Tibial nerve (tissue), 4 donors: ENCODE data around the gene TLX1. TPM values are rescaled to one million over a fixed set of nuclear protein-coding genes. Genes with fewer than 3 reads are reported as not detected.

Experiments used
- DNase-seq, 2 donors: peaks; one replicate each; pipeline ENCODE4 v3.0.0-alpha.2; 2019; ENCODE audit warnings: low spot score in 2 of 2
- H3K27ac ChIP-seq, 4 donors: fragments of 200-600 bp; sonication (generic) in 3 of 4; one replicate each; pipeline ENCODE4 v1.5.1; 2017 to 2019; ENCODE audit warnings: mild to moderate bottlenecking in 1 of 4
- H3K27me3 ChIP-seq, 2 donors: fragments of 200-600 bp; sonication (generic) in 1 of 2; one replicate each; pipeline versions ENCODE4 v1.5.1 to v1.6.0; 2017 to 2019
- H3K36me3 ChIP-seq, 3 donors: fragments of 200-600 bp; sonication (generic); one replicate each; pipeline ENCODE4 v1.5.1; 2018 to 2019
- H3K4me1 ChIP-seq, 4 donors: fragments of 200-600 bp; sonication (generic) in 3 of 4; one replicate each; pipeline ENCODE4 v1.5.1; 2017 to 2019
- H3K4me3 ChIP-seq, 4 donors: fragments of 200-600 bp; sonication (generic) in 3 of 4; one replicate each; pipeline ENCODE4 v1.5.1; 2017 to 2019; ENCODE audit warnings: mild to moderate bottlenecking in 1 of 4, moderate library complexity in 1 of 4
- H3K9me3 ChIP-seq, 4 donors: fragments of 200-600 bp; sonication (generic) in 3 of 4; one replicate each; pipeline ENCODE4 v1.5.1; 2017 to 2019
- EP300 ChIP-seq, 2 donors: sonication (generic); formaldehyde crosslinking; IDR thresholded peaks; one replicate each; pipeline ENCODE4 v1.6.1; 2017; ENCODE audit warnings: antibody characterized with exemption in 2 of 2, mild to moderate bottlenecking in 1 of 2
- POLR2A ChIP-seq, 2 donors: fragments of 450-650 bp; IDR thresholded peaks; one replicate each; pipeline ENCODE4 v1.6.1; 2017; ENCODE audit warnings: antibody characterized with exemption in 2 of 2, mild to moderate bottlenecking in 2 of 2, moderate library complexity in 2 of 2
- WGBS, 2 donors: methylation state at CpG; one replicate each; pipeline ENCODE4 v1.1.5; 2018; 5-methylcytosine and 5-hydroxymethylcytosine counted together
- total RNA-seq, 4 donors: library from RNA; depleted of rRNA; stranded (reverse); fragments of >200 nt; gene quantifications; one replicate each; pipeline ENCODE4 v1.1.0, GENCODE V29; 2016
- TF ChIP-seq, protein P1 (sequence below), 5 experiments: fragments of 200-600 bp in 3 of 5; fragments of 450-650 bp in 2 of 5; sonication (generic) in 3 of 5; IDR thresholded peaks; one replicate each; pipeline ENCODE4 v1.5.1; 2016 to 2019; ENCODE audit warnings: antibody characterized with exemption in 5 of 5, mild to moderate bottlenecking in 3 of 5, moderate library complexity in 2 of 5

TLX1 gene
- total RNA-seq = not detected

DNA sequence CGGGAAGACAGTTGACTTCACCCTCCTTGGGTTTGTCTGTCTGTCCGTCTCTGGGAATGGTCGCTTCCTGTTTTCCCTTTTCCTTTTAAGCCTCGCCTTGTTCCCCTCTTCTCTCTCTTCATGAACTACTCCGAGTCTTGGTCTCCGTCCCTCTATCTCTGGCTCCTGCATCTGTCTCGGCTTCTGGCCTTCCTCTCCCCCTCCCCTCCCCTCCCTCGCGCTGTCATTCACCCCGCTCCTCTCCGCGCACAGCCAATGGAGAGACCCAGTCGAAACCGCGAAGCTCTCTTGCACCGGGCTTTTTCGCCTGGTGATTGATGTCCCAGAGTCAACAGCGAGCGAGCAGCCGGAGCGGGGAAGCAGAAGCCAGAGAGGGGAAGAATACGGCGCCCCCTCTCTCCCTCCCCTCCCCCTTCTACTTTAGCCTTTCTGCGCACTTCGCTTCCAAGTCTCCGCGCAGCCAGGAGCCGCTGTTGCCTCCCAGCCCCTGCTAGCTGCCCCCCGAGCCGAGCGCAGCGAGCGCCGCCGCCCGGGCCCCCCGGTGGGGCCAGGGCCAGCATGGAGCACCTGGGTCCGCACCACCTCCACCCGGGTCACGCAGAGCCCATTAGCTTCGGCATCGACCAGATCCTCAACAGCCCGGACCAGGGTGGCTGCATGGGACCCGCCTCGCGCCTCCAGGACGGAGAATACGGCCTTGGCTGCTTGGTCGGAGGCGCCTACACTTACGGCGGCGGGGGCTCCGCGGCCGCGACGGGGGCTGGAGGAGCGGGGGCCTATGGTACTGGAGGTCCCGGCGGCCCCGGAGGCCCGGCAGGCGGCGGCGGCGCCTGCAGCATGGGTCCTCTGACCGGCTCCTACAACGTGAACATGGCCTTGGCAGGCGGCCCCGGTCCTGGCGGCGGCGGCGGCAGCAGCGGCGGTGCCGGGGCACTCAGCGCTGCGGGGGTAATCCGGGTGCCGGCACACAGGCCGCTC, at the start of gene TLX1:
Gene TLX1, plus strand, starts transcription at position 317 of the 978 bp plus-strand sequence. Its CDS starts 242 bp downstream, at position 559.
- H3K36me3 ChIP-seq = no peaks in the 10 kb centered on the region
- H3K4me1 ChIP-seq = peaks cover 0 to 54% (median 26%) of the 10 kb centered on the region in 4 donors
- peaks cover 0 to 100% of the 10 kb centered on the region in 2 donors for H3K27me3 ChIP-seq
- H3K4me3 ChIP-seq = peak within 1 kb of the TSS in 1 of 4 donors; percentile 21
- TF ChIP-seq, protein P1, sequence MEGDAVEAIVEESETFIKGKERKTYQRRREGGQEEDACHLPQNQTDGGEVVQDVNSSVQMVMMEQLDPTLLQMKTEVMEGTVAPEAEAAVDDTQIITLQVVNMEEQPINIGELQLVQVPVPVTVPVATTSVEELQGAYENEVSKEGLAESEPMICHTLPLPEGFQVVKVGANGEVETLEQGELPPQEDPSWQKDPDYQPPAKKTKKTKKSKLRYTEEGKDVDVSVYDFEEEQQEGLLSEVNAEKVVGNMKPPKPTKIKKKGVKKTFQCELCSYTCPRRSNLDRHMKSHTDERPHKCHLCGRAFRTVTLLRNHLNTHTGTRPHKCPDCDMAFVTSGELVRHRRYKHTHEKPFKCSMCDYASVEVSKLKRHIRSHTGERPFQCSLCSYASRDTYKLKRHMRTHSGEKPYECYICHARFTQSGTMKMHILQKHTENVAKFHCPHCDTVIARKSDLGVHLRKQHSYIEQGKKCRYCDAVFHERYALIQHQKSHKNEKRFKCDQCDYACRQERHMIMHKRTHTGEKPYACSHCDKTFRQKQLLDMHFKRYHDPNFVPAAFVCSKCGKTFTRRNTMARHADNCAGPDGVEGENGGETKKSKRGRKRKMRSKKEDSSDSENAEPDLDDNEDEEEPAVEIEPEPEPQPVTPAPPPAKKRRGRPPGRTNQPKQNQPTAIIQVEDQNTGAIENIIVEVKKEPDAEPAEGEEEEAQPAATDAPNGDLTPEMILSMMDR (IDR thresholded peaks at IDR 0.05) = no peak
- TF ChIP-seq POLR2A (IDR thresholded peaks at IDR 0.05) (no peak), EP300 (IDR thresholded peaks at IDR 0.05) (no peak)
- no peak within 1 kb of the TSS for H3K27ac ChIP-seq
- H3K9me3 ChIP-seq = no peaks in the 10 kb centered on the region
- WGBS, 2 donors = 2% methylated on average over 29 to 58 of the region's 83 CpGs
- DNase-seq = no peak

DNA sequence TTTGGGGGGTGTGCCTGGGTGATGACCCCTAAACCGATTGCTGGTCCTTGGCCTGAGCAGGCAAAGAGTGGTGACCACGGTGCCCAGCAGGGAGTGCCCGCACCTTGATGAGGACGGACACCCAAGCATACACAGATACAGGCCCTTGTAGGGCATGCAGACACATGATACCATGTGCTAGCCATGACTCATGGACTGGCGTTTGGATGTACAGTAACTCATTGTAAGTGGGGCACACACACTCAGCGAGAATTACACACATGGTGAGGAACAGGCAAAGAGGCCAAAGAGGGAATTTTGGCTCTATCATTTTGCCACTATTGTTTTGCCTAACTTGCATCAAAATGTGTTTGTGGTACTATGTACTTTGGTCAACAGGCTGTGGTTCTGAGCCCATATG, 45.3 kb upstream of the TLX1 start:
- Histone ChIP-seq H3K4me1 (no peaks in the 10 kb centered on the region), H3K27ac (no peak overlapping the region), H3K27me3 (peaks cover 0 to 85% of the 10 kb centered on the region in 2 donors), H3K4me3 (no peak overlapping the region), H3K36me3 (no peaks in the 10 kb centered on the region), H3K9me3 (no peaks in the 10 kb centered on the region)
- no peak for TF ChIP-seq POLR2A (IDR thresholded peaks at IDR 0.05)
- no peak for TF ChIP-seq EP300 (IDR thresholded peaks at IDR 0.05)
- TF ChIP-seq, protein P1 (IDR thresholded peaks at IDR 0.05) = no peak
- no peak for DNase-seq
- 70 to 74% methylated on average over 6 of the region's 6 CpGs for WGBS, 2 donors

DNA sequence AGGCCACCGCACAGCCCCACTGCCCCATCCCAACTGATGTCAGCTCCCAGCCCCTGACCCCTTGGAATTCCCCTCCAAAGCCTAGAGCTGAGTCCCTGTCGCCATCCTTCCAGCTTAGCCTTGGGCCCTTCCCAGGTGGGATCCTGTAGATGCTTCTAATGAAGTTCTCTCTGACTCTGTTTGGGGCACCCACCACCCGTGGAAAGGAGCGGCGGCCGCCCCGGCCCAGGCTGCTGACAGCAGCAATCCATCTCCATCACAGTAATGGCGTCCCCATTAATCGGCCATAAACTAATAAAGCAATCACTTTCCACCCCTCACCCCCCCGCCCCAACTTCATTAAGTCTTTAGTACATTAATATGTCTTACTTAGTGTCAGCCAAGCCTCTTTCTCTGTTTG, 43.7 kb upstream of the TLX1 start:
- Histone ChIP-seq H3K27ac (no peak overlapping the region), H3K27me3 (peaks cover 0 to 89% of the 10 kb centered on the region in 2 donors), H3K9me3 (no peaks in the 10 kb centered on the region), H3K36me3 (no peaks in the 10 kb centered on the region), H3K4me1 (no peaks in the 10 kb centered on the region), H3K4me3 (no peak overlapping the region)
- whole genome bisulfite sequencing, 2 donors = 31% methylated on average over 10 of the region's 10 CpGs
- DNase-seq = no peak
- TF ChIP-seq POLR2A (IDR thresholded peaks at IDR 0.05) (no peak), EP300 (IDR thresholded peaks at IDR 0.05) (no peak)
- TF ChIP-seq, protein P1 (IDR thresholded peaks at IDR 0.05) = no peak

DNA sequence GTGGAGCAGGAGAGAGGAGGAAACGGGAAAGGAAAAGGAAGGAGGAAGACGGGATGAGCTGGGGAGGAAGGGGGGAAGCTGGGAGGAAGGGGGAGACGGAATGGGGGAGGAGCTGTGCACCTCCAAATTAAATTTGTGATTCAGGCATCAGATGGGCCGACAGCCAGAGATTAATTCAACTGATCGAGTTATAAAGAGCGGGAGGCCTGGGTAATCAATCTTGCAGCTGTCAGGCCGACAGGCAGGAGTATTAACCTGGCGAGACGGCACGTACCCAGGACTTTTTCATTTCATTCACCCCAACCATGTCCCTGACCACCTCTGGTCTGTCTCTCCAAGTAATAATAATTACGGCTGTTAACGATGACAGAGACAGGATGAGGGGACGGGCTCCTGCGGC, 43.1 kb upstream of the TLX1 start:
- no peak for DNase-seq
- H3K4me1 ChIP-seq = no peaks in the 10 kb centered on the region
- WGBS, 2 donors = 29 to 33% methylated on average over 14 of the region's 14 CpGs
- TF ChIP-seq EP300 (IDR thresholded peaks at IDR 0.05) = no peak
- TF ChIP-seq POLR2A (IDR thresholded peaks at IDR 0.05) = no peak
- TF ChIP-seq, protein P1 (IDR thresholded peaks at IDR 0.05) = no peak
- H3K27me3 ChIP-seq = peaks cover 0 to 89% of the 10 kb centered on the region in 2 donors
- no peaks in the 10 kb centered on the region for H3K36me3 ChIP-seq
- H3K27ac ChIP-seq = no peak overlapping the region
- H3K4me3 ChIP-seq = no peak overlapping the region
- H3K9me3 ChIP-seq = no peaks in the 10 kb centered on the region
